RCC 7860 (cell line): ENCODE data around the gene MRPL51.

Experiments used
- DNase-seq: peaks from one replicate; pipeline ENCODE4 v3.0.0-alpha.2; 2015; ENCODE audit warnings: low spot score
- FAIRE-seq: peaks from 2 replicates; lab custom pipeline; 2012; peaks lifted over from hg19 to GRCh38; lab: Jason Lieb, UNC

Gene MRPL51

GRCh38 chr12:6462234-6462995 is 30.6 kb downstream of the MRPL51 start:
- DNase-seq, result no peak
- no peak for FAIRE-seq

GRCh38 chr12:6461401-6462233 is 31.4 kb downstream of the MRPL51 start:
- FAIRE-seq (no peak), DNase-seq (no peak)

GRCh38 chr12:6460751-6461371 is 32.2 kb downstream of the MRPL51 start:
- FAIRE-seq (no peak), DNase-seq (no peak)

GRCh38 chr12:6459004-6459337 is 34.1 kb downstream of the MRPL51 start:
- FAIRE-seq, result no peak

GRCh38 chr12:6458281-6459003 is 34.6 kb downstream of the MRPL51 start:
- FAIRE-seq, result no peak
- no peak for DNase-seq

More at GRCh38 chr12:6459004-6459337, 34.1 kb downstream of the MRPL51 start:
- DNase-seq, result no peak

- FAIRE-seq (no peak), DNase-seq (no peak)
Observed at GRCh38 chr12:6457220-6457945, 35.7 kb downstream of the MRPL51 start.

- DNase-seq, result no peak
- no peak for FAIRE-seq
Observed at GRCh38 chr12:6452944-6453630, 40.0 kb downstream of the MRPL51 start.

- DNase-seq (no peak), FAIRE-seq (no peak)
Observed at GRCh38 chr12:6452245-6452943, 40.7 kb downstream of the MRPL51 start.

GRCh38 chr12:6451348-6452244 is 41.5 kb downstream of the MRPL51 start, which contains the start of gene TAPBPL:
Gene TAPBPL, plus strand, starts transcription at chr12:6452042. Its CDS starts 207 bp downstream, at chr12:6452249.
- DNase-seq (peak; percentile 51), FAIRE-seq (no peak)

- DNase-seq, result no peak
- FAIRE-seq, result no peak
Observed at GRCh38 chr12:6450869-6451347, 42.2 kb downstream of the MRPL51 start.

GRCh38 chr12:6450091-6450868 is 42.8 kb downstream of the MRPL51 start:
- FAIRE-seq, result no peak
- DNase-seq, result no peak

GRCh38 chr12:6444704-6445688 is 48.1 kb downstream of the MRPL51 start, which contains the start of gene CD27:
Gene CD27, plus strand, starts transcription at chr12:6444955. Its CDS starts 141 bp downstream, at chr12:6445096.
- DNase-seq (no peak), FAIRE-seq (no peak)

- no peak for DNase-seq
- FAIRE-seq, result no peak
Observed at GRCh38 chr12:6444031-6444430, 49.0 kb downstream of the MRPL51 start.

- DNase-seq (no peak), FAIRE-seq (no peak)
Observed at GRCh38 chr12:6443361-6443983, 49.6 kb downstream of the MRPL51 start.

- no peak for FAIRE-seq
- no peak for DNase-seq
Observed at GRCh38 chr12:6442836-6443235, 50.2 kb downstream of the MRPL51 start.
